Upper lobe of left lung (tissue), 6 donors: Measurements from ENCODE around the gene FRMPD1. TPM values are rescaled to one million over a fixed set of nuclear protein-coding genes. Genes with fewer than 3 reads are reported as not detected.

Experiments used
- ATAC-seq, 2 donors: fragments of 200-7000 bp; cut with Tn5 transposase; one replicate each; pipeline ENCODE4 v1.9.1; 2022; ENCODE audit warnings: mild to moderate bottlenecking in 2 of 2, moderate library complexity in 2 of 2; ENCODE audit not compliant: low FRiP score in 2 of 2
- DNase-seq, 2 donors: peaks; one replicate each; pipeline ENCODE4 v3.0.0-alpha.2; 2019 to 2020
- H3K27ac ChIP-seq, 4 donors: fragments of 200-600 bp; sonication (generic); one replicate each; pipeline ENCODE4 v1.5.1; 2016 to 2019
- H3K27me3 ChIP-seq, 4 donors: fragments of 200-600 bp; sonication (generic); one replicate each; pipeline ENCODE4 v1.5.1; 2017 to 2019
- H3K36me3 ChIP-seq, 4 donors: fragments of 200-600 bp; sonication (generic); one replicate each; pipeline ENCODE4 v1.5.1; 2016 to 2019
- H3K4me1 ChIP-seq, 4 donors: fragments of 200-600 bp; sonication (generic); one replicate each; pipeline ENCODE4 v1.5.1; 2018 to 2019
- H3K4me3 ChIP-seq, 4 donors: fragments of 200-600 bp; sonication (generic); one replicate each; pipeline ENCODE4 v1.5.1; 2017 to 2019; ENCODE audit warnings: mild to moderate bottlenecking in 2 of 4, moderate library complexity in 1 of 4
- H3K9me3 ChIP-seq, 4 donors: fragments of 200-600 bp; sonication (generic); one replicate each; pipeline ENCODE4 v1.5.1; 2018 to 2019
- EP300 ChIP-seq, 4 donors: sonication (generic); formaldehyde crosslinking; IDR thresholded peaks; one replicate each; pipeline ENCODE4 v1.5.1; 2017; ENCODE audit warnings: antibody characterized with exemption in 4 of 4, control low read depth in 2 of 4
- POLR2A ChIP-seq, 4 donors: fragments of 450-650 bp; IDR thresholded peaks; one replicate each; pipeline ENCODE4 v1.5.1; 2016 to 2017; ENCODE audit warnings: antibody characterized with exemption in 4 of 4, mild to moderate bottlenecking in 2 of 4
- POLR2AphosphoS5 ChIP-seq, 2 donors: sonication (generic); formaldehyde crosslinking; IDR thresholded peaks; one replicate each; pipeline ENCODE4 v1.5.1; 2017; ENCODE audit warnings: antibody characterized with exemption in 2 of 2
- WGBS, 2 donors: methylation state at CpG; one replicate each; pipeline ENCODE4 v1.1.5; 2017 to 2018; 5-methylcytosine and 5-hydroxymethylcytosine counted together
- total RNA-seq, 6 donors: library from RNA; depleted of rRNA in 4 of 6; stranded (reverse); fragments of >200 nt in 4 of 6; gene quantifications; one replicate each; pipeline versions ENCODE4 v1.1.0 to v1.2.1, GENCODE V29; 2016 to 2021
- TF ChIP-seq, protein P1 (sequence below), 6 experiments: fragments of 450-650 bp in 4 of 6; fragments of 200-600 bp in 2 of 6; sonication (generic) in 2 of 6; IDR thresholded peaks; one replicate each; pipeline ENCODE4 v1.5.1; 2016 to 2019; ENCODE audit warnings: antibody characterized with exemption in 6 of 6
- donor health status: DM: no; HTN: no; CAD: no; lungs with moderate emphysema.
- donor health status: DM: no; HTN: yes; CAD: no; lungs with severe emphysema.

Gene FRMPD1
- total RNA-seq, 6 donors from 2014 or later = under 0.01 to 0.39 (median 0.17) TPM; not detected in 1

DNA sequence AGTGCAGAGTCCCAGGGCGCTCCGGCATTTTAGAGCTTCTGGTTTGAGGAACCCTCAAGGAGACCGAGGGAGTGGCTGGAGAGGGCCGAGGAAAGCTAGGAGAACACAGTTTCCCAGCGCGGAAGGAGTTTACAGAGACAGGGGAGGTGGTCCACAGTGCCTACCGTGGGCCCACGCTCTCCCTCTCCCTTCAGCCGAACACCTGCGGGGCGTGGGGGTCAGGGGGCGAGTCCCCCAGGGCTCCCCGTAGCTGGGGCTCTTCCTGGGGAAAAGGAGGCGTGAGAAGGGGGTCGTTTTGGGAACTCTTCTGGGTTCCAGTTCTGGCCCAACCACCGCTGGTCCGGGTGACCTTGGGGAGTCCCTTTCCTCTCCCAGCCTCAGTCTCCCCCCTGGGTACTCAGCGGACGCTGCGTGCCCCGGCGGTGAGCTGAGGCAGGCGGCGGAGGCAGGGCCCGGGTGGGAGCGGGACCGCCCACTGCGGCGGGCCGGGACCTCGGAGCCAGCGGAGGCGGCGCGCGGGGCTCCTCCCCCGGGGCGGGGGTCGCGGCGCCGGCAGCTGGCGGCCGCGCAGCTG is 368 bp upstream of the FRMPD1 start:
- WGBS, 2 donors = 33 to 63% methylated on average over 9 to 19 of the region's 45 CpGs
- peak overlapping the region in 3 of 4 donors; percentile 41 to 59 (median 55) for H3K4me3 ChIP-seq
- peaks cover 0 to 15% (median 7%) of the 10 kb centered on the region in 4 donors for H3K27me3 ChIP-seq
- ATAC-seq = no peak
- H3K9me3 ChIP-seq = no peaks in the 10 kb centered on the region
- H3K36me3 ChIP-seq = no peaks in the 10 kb centered on the region
- no peak overlapping the region for H3K27ac ChIP-seq
- H3K4me1 ChIP-seq = peaks cover 10 to 16% (median 14%) of the 10 kb centered on the region in 4 donors
- DNase-seq = peak in 1 of 2 donors; percentile 54
- TF ChIP-seq EP300 (IDR thresholded peaks at IDR 0.05) = no peak
- TF ChIP-seq, protein P1, sequence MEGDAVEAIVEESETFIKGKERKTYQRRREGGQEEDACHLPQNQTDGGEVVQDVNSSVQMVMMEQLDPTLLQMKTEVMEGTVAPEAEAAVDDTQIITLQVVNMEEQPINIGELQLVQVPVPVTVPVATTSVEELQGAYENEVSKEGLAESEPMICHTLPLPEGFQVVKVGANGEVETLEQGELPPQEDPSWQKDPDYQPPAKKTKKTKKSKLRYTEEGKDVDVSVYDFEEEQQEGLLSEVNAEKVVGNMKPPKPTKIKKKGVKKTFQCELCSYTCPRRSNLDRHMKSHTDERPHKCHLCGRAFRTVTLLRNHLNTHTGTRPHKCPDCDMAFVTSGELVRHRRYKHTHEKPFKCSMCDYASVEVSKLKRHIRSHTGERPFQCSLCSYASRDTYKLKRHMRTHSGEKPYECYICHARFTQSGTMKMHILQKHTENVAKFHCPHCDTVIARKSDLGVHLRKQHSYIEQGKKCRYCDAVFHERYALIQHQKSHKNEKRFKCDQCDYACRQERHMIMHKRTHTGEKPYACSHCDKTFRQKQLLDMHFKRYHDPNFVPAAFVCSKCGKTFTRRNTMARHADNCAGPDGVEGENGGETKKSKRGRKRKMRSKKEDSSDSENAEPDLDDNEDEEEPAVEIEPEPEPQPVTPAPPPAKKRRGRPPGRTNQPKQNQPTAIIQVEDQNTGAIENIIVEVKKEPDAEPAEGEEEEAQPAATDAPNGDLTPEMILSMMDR (IDR thresholded peaks at IDR 0.05) = peak in 2 of 6 experiments; percentile 14 to 17

GRCh38 chr9:37652261-37652660 is 1.5 kb downstream of the FRMPD1 start:
- 66 to 69% methylated on average over 7 of the region's 7 CpGs for WGBS, 2 donors
- H3K36me3 ChIP-seq = no peaks in the 10 kb centered on the region
- H3K27ac ChIP-seq = no peak overlapping the region
- no peak for DNase-seq
- no peaks in the 10 kb centered on the region for H3K9me3 ChIP-seq
- ATAC-seq = no peak
- peaks cover 0 to 15% (median 7%) of the 10 kb centered on the region in 4 donors for H3K27me3 ChIP-seq
- peaks cover 10 to 16% (median 11%) of the 10 kb centered on the region in 4 donors for H3K4me1 ChIP-seq
- H3K4me3 ChIP-seq = no peak overlapping the region
- TF ChIP-seq POLR2AphosphoS5 (IDR thresholded peaks at IDR 0.05) (no peak), EP300 (IDR thresholded peaks at IDR 0.05) (no peak), POLR2A (IDR thresholded peaks at IDR 0.05) (no peak)
- TF ChIP-seq, protein P1 (IDR thresholded peaks at IDR 0.05) = no peak

GRCh38 chr9:37653385-37653784 is 2.6 kb downstream of the FRMPD1 start:
- 73 to 77% methylated on average over 2 of the region's 2 CpGs for WGBS, 2 donors
- TF ChIP-seq EP300 (IDR thresholded peaks at IDR 0.05) (no peak), POLR2A (IDR thresholded peaks at IDR 0.05) (no peak), POLR2AphosphoS5 (IDR thresholded peaks at IDR 0.05) (no peak)
- TF ChIP-seq, protein P1 (IDR thresholded peaks at IDR 0.05) = no peak
- no peak overlapping the region for H3K27ac ChIP-seq
- H3K27me3 ChIP-seq = peaks cover 0 to 15% (median 7%) of the 10 kb centered on the region in 4 donors
- peaks cover 10 to 16% (median 11%) of the 10 kb centered on the region in 4 donors for H3K4me1 ChIP-seq
- H3K9me3 ChIP-seq = no peaks in the 10 kb centered on the region
- no peak overlapping the region for H3K4me3 ChIP-seq
- no peak for DNase-seq
- H3K36me3 ChIP-seq = no peaks in the 10 kb centered on the region
- no peak for ATAC-seq

GRCh38 chr9:37656936-37657335 is 6.2 kb downstream of the FRMPD1 start:
- Histone ChIP-seq H3K36me3 (no peaks in the 10 kb centered on the region), H3K27me3 (peaks cover 0 to 5% (median 0%) of the 10 kb centered on the region in 4 donors), H3K4me3 (no peak overlapping the region), H3K9me3 (no peaks in the 10 kb centered on the region), H3K4me1 (no peaks in the 10 kb centered on the region), H3K27ac (no peak overlapping the region)
- ATAC-seq (no peak), DNase-seq (no peak)
- 73 to 81% methylated on average over 1 of the region's 1 CpG for WGBS, 2 donors
- TF ChIP-seq POLR2A (IDR thresholded peaks at IDR 0.05) (no peak), POLR2AphosphoS5 (IDR thresholded peaks at IDR 0.05) (no peak), EP300 (IDR thresholded peaks at IDR 0.05) (no peak)
- TF ChIP-seq, protein P1 (IDR thresholded peaks at IDR 0.05) = no peak

DNA sequence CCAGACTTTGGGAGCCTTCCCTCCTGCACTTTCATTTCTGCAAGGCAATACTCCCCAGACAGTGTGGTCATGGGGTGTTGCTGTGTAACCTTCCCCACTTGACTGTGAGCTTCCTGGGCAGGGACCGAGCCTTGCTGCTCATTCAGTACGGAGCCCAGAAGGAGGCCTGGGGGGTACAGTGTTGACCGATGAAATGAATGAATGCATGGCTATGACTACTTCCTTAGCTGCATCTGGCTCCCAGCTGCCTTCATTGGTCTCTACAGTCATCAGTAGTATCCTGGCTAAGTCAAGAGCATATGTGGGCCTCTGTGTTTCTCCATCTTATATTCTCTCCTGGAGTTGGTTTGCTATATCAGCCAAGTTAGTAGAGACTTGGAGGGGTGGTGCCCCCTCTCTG is 9.9 kb downstream of the FRMPD1 start:
- no peaks in the 10 kb centered on the region for H3K27me3 ChIP-seq
- no peaks in the 10 kb centered on the region for H3K36me3 ChIP-seq
- TF ChIP-seq POLR2AphosphoS5 (IDR thresholded peaks at IDR 0.05) = no peak
- TF ChIP-seq POLR2A (IDR thresholded peaks at IDR 0.05) = no peak
- H3K9me3 ChIP-seq = no peaks in the 10 kb centered on the region
- DNase-seq (no peak), ATAC-seq (no peak)
- H3K4me1 ChIP-seq = no peaks in the 10 kb centered on the region
- H3K27ac ChIP-seq = no peak overlapping the region
- H3K4me3 ChIP-seq = no peak overlapping the region
- 85 to 97% methylated on average over 3 of the region's 3 CpGs for WGBS, 2 donors
